Astrocyte (in vitro differentiated cells and primary cell): ENCODE measurements around the gene PPP6R3. TPM values are rescaled to one million over a fixed set of nuclear protein-coding genes. Genes with fewer than 3 reads are reported as not detected.

Experiments used
- DNase-seq: peaks from one replicate; pipeline ENCODE4 v3.0.0-alpha.2; 2010; ENCODE audit warnings: low read depth
- FAIRE-seq: peaks from 2 replicates; lab custom pipeline; 2011; peaks lifted over from hg19 to GRCh38; lab: Jason Lieb, UNC
- H2AFZ ChIP-seq: 2 replicates; pipeline ENCODE4 v1.6.0; 2012; ENCODE audit warnings: low read depth, low read length, inconsistent platforms
- H3K27ac ChIP-seq: 2 replicates; pipeline ENCODE4 v1.5.1; 2011; ENCODE audit warnings: low read depth, low read length, inconsistent platforms
- H3K27me3 ChIP-seq: 2 replicates; pipeline ENCODE4 v1.6.0; 2011; ENCODE audit warnings: low read length, inconsistent platforms; ENCODE audit not compliant: insufficient read depth
- H3K36me3 ChIP-seq: 2 replicates; pipeline ENCODE4 v1.5.1; 2011; ENCODE audit warnings: low read length, inconsistent platforms; ENCODE audit not compliant: insufficient read depth
- H3K4me1 ChIP-seq: 2 replicates; pipeline ENCODE4 v1.5.1; 2011; ENCODE audit warnings: low read length, inconsistent platforms; ENCODE audit not compliant: insufficient read depth
- H3K4me2 ChIP-seq: 2 replicates; pipeline ENCODE4 v1.6.0; 2012; ENCODE audit warnings: low read length, inconsistent platforms
- H3K4me3 ChIP-seq: 2 replicates; pipeline ENCODE4 v1.5.1; 2011; ENCODE audit warnings: low read depth, mild to moderate bottlenecking, low read length, inconsistent platforms; ENCODE audit not compliant: insufficient read depth
- H3K79me2 ChIP-seq: 2 replicates; pipeline ENCODE4 v1.6.0; 2012; ENCODE audit warnings: mild to moderate bottlenecking, low read length, inconsistent platforms; ENCODE audit not compliant: insufficient read depth
- H3K9ac ChIP-seq: 2 replicates; pipeline ENCODE4 v1.6.0; 2012; ENCODE audit warnings: mild to moderate bottlenecking, low read length, inconsistent platforms
- H3K9me3 ChIP-seq: 2 replicates; pipeline ENCODE4 v1.5.1; 2012; ENCODE audit warnings: low read depth, mild to moderate bottlenecking, low read length, inconsistent platforms; ENCODE audit not compliant: insufficient read depth
- H4K20me1 ChIP-seq: 2 replicates; pipeline ENCODE4 v1.6.0; 2012; ENCODE audit warnings: low read length, inconsistent platforms; ENCODE audit not compliant: insufficient read depth
- H3K27ac Mint-ChIP-seq: one replicate; pipeline ENCODE4 v1.8.0; 2021; ENCODE audit warnings: mild to moderate bottlenecking, mixed read lengths; ENCODE audit not compliant: unreplicated experiment
- H3K27me3 Mint-ChIP-seq: one replicate; pipeline ENCODE4 v1.8.0; 2021; ENCODE audit warnings: low read depth, mixed read lengths; ENCODE audit not compliant: unreplicated experiment
- H3K36me3 Mint-ChIP-seq: one replicate; pipeline ENCODE4 v1.8.0; 2021; ENCODE audit warnings: low read depth, mixed read lengths; ENCODE audit not compliant: unreplicated experiment
- H3K4me1 Mint-ChIP-seq: one replicate; pipeline ENCODE4 v1.8.0; 2021; ENCODE audit warnings: low read depth, mixed read lengths; ENCODE audit not compliant: unreplicated experiment
- H3K4me3 Mint-ChIP-seq: one replicate; pipeline ENCODE4 v1.8.0; 2021; ENCODE audit warnings: mild to moderate bottlenecking, moderate library complexity, mixed read lengths; ENCODE audit not compliant: unreplicated experiment
- H3K9me3 Mint-ChIP-seq: one replicate; pipeline ENCODE4 v1.8.0; 2021; ENCODE audit warnings: mild to moderate bottlenecking, mixed read lengths; ENCODE audit not compliant: unreplicated experiment
- EZH2 ChIP-seq: IDR thresholded peaks from 2 replicates; pipeline ENCODE4 v1.6.1; 2012; ENCODE audit warnings: mild to moderate bottlenecking, low read length, inconsistent platforms; ENCODE audit not compliant: insufficient read depth
- total RNA-seq: library from RNA; stranded (reverse); gene quantifications from 2 replicates; pipeline ENCODE4 v1.2.1, GENCODE V29; 2021
- TF ChIP-seq, protein P1 (sequence below): IDR thresholded peaks from 2 replicates; pipeline ENCODE4 v1.5.1; 2011; ENCODE audit warnings: low read depth, mild to moderate bottlenecking, inconsistent platforms, low read length, moderate library complexity; ENCODE audit not compliant: insufficient read depth

Gene PPP6R3
- total RNA-seq, 1 donor from 2014 or later, result 97.8 TPM

DNA sequence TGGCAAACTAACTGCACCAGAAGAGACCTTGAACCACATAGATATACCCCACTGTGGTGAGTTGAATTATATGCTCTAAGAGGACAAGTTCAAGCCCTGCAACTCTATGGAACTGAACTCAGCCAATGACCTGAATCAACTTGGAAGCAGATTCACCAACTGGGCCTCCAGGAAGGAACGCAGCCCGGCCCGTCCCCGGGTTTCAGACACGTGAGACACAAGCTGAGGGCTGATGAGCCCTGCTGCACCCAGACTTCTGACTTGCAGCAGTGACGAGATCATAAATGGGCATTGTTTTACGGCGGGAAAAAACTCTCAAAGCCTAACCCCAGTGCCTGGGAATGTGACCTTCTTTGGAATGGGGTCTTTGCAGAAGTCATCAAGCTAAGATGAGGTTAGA lies 195.3 kb downstream of the PPP6R3 start:
- Histone ChIP-seq H3K4me2 (no peak overlapping the region), H3K27ac (no peak overlapping the region), H4K20me1 (peaks cover 13% of the 10 kb centered on the region), H3K79me2 (no peaks in the 10 kb centered on the region), H3K36me3 (no peaks in the 10 kb centered on the region), H3K4me3 (no peak overlapping the region), H3K4me1 (peaks cover 14% of the 10 kb centered on the region), H3K9ac (no peak overlapping the region), H2AFZ (no peak overlapping the region), H3K9me3 (peaks cover 10% of the 10 kb centered on the region), H3K27me3 (peaks cover 36% of the 10 kb centered on the region)
- DNase-seq (no peak), FAIRE-seq (no peak)
- peaks cover 20% of the 10 kb centered on the region for H3K9me3 Mint-ChIP-seq
- no peak overlapping the region for H3K4me3 Mint-ChIP-seq
- H3K27ac Mint-ChIP-seq, result no peak overlapping the region
- no peaks in the 10 kb centered on the region for H3K36me3 Mint-ChIP-seq
- peaks cover 1% of the 10 kb centered on the region for H3K4me1 Mint-ChIP-seq
- H3K27me3 Mint-ChIP-seq, result peaks cover 22% of the 10 kb centered on the region
- TF ChIP-seq, protein P1, sequence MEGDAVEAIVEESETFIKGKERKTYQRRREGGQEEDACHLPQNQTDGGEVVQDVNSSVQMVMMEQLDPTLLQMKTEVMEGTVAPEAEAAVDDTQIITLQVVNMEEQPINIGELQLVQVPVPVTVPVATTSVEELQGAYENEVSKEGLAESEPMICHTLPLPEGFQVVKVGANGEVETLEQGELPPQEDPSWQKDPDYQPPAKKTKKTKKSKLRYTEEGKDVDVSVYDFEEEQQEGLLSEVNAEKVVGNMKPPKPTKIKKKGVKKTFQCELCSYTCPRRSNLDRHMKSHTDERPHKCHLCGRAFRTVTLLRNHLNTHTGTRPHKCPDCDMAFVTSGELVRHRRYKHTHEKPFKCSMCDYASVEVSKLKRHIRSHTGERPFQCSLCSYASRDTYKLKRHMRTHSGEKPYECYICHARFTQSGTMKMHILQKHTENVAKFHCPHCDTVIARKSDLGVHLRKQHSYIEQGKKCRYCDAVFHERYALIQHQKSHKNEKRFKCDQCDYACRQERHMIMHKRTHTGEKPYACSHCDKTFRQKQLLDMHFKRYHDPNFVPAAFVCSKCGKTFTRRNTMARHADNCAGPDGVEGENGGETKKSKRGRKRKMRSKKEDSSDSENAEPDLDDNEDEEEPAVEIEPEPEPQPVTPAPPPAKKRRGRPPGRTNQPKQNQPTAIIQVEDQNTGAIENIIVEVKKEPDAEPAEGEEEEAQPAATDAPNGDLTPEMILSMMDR, result no peak
- TF ChIP-seq EZH2, result no peak

DNA sequence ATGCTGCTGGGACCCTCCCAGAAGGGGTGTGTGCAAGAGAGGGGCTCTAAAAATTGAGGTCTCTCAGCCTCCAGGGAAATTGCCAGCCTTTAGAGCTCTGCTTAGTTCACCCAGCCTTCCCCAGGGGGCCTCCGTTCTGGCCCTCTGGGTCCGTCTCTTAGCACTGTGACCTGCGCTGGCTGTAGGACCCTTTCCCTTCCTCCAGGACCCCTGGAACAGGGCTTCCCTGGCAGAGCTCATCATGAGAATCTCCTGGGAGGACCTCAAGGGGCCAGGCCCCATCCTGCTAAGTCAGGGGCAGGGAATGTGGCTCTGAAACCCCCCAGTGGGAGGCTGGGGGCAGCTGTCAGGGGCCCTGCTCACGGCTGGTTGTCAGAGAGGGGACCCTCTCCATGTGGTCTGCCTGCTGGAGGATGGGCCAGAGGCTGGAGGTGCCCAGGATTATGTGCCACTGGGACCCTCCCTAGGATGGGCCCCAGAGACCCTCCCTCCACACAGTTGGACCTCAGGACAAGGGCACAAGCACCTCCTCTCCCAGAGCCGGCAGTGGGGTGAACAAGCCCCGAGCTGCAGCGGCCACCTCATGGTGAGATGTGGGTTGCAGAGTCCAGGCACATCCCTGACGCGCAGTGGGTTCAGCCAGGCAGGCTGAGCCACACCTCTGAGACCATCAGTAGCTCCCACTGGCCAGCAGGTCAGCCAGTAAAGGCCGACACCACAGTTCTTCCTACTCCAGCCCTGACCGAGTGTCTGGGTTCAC lies 196.6 kb downstream of the PPP6R3 start:
- no peaks in the 10 kb centered on the region for H3K36me3 Mint-ChIP-seq
- Histone ChIP-seq H4K20me1 (peaks cover 13% of the 10 kb centered on the region), H3K9ac (no peak overlapping the region), H3K36me3 (no peaks in the 10 kb centered on the region), H3K4me2 (no peak overlapping the region), H3K4me3 (no peak overlapping the region), H3K27me3 (peaks cover 46% of the 10 kb centered on the region), H3K4me1 (peaks cover 14% of the 10 kb centered on the region), H3K79me2 (no peaks in the 10 kb centered on the region), H2AFZ (no peak overlapping the region), H3K9me3 (peaks cover 10% of the 10 kb centered on the region), H3K27ac (no peak overlapping the region)
- H3K27me3 Mint-ChIP-seq, result peaks cover 33% of the 10 kb centered on the region
- H3K4me3 Mint-ChIP-seq, result no peak overlapping the region
- no peak for DNase-seq
- no peak overlapping the region for H3K27ac Mint-ChIP-seq
- no peak for FAIRE-seq
- TF ChIP-seq, protein P1, result no peak
- no peak for TF ChIP-seq EZH2
- peaks cover 21% of the 10 kb centered on the region for H3K9me3 Mint-ChIP-seq
- peaks cover 1% of the 10 kb centered on the region for H3K4me1 Mint-ChIP-seq

DNA sequence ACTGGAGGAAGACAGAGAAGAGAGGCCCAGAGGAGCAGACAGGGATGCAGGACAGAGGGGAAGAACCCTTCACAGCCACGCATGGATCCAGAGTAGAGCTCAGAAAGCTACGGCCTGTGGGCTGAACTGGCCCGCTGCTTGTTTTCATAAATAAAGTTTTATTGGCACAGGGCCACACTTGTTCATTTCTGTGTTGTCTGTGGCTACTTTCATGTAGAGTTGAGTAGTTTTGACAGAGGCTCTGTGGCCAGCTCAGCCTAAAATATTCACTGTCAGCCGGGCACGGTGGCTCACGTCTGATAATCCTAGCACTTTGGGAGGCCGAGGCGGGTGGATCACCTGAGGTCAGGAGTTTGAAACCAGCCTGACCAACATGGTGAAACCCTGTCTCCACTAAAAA lies 197.5 kb downstream of the PPP6R3 start:
- no peak overlapping the region for H3K4me3 Mint-ChIP-seq
- Histone ChIP-seq H3K4me2 (no peak overlapping the region), H4K20me1 (peaks cover 13% of the 10 kb centered on the region), H3K36me3 (no peaks in the 10 kb centered on the region), H3K9ac (no peak overlapping the region), H3K79me2 (no peaks in the 10 kb centered on the region), H3K27ac (no peak overlapping the region), H3K4me1 (peaks cover 14% of the 10 kb centered on the region), H3K4me3 (no peak overlapping the region), H2AFZ (no peak overlapping the region), H3K9me3 (peaks cover 18% of the 10 kb centered on the region), H3K27me3 (peaks cover 53% of the 10 kb centered on the region)
- H3K36me3 Mint-ChIP-seq, result no peaks in the 10 kb centered on the region
- H3K4me1 Mint-ChIP-seq, result peaks cover 1% of the 10 kb centered on the region
- peaks cover 42% of the 10 kb centered on the region for H3K27me3 Mint-ChIP-seq
- peaks cover 26% of the 10 kb centered on the region for H3K9me3 Mint-ChIP-seq
- DNase-seq, result no peak
- no peak overlapping the region for H3K27ac Mint-ChIP-seq
- TF ChIP-seq, protein P1, result no peak
- TF ChIP-seq EZH2, result no peak
- FAIRE-seq, result no peak
